Hepatocyte (in vitro differentiated cells): ENCODE results near the gene CRADD.

Source experiments
- EZH2phosphoT487 ChIP-seq: fragments of 200-600 bp; sonication (generic); IDR thresholded peaks from one replicate; pipeline ENCODE4 v1.6.1; 2018; ENCODE audit warnings: antibody characterized with exemption, mild to moderate bottlenecking, low read depth, moderate library complexity; ENCODE audit not compliant: unreplicated experiment, severe bottlenecking
- TF ChIP-seq, protein P1 (sequence below): fragments of 200-600 bp; sonication (generic); IDR thresholded peaks from 2 replicates; pipeline ENCODE4 v1.5.1; 2016; ENCODE audit warnings: antibody characterized with exemption, mild to moderate bottlenecking; ENCODE audit not compliant: poor library complexity

GRCh38 chr12:93786656-93787397, 109.7 kb downstream of the CRADD start:
- TF ChIP-seq, protein P1, sequence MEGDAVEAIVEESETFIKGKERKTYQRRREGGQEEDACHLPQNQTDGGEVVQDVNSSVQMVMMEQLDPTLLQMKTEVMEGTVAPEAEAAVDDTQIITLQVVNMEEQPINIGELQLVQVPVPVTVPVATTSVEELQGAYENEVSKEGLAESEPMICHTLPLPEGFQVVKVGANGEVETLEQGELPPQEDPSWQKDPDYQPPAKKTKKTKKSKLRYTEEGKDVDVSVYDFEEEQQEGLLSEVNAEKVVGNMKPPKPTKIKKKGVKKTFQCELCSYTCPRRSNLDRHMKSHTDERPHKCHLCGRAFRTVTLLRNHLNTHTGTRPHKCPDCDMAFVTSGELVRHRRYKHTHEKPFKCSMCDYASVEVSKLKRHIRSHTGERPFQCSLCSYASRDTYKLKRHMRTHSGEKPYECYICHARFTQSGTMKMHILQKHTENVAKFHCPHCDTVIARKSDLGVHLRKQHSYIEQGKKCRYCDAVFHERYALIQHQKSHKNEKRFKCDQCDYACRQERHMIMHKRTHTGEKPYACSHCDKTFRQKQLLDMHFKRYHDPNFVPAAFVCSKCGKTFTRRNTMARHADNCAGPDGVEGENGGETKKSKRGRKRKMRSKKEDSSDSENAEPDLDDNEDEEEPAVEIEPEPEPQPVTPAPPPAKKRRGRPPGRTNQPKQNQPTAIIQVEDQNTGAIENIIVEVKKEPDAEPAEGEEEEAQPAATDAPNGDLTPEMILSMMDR, result no peak
- no peak for TF ChIP-seq EZH2phosphoT487
